Measurements from ENCODE around the gene ARHGAP26.
A peak's percentile ranks its signal among the peaks of the same experiment; 100 is the strongest.

The ARHGAP26 gene

DNA sequence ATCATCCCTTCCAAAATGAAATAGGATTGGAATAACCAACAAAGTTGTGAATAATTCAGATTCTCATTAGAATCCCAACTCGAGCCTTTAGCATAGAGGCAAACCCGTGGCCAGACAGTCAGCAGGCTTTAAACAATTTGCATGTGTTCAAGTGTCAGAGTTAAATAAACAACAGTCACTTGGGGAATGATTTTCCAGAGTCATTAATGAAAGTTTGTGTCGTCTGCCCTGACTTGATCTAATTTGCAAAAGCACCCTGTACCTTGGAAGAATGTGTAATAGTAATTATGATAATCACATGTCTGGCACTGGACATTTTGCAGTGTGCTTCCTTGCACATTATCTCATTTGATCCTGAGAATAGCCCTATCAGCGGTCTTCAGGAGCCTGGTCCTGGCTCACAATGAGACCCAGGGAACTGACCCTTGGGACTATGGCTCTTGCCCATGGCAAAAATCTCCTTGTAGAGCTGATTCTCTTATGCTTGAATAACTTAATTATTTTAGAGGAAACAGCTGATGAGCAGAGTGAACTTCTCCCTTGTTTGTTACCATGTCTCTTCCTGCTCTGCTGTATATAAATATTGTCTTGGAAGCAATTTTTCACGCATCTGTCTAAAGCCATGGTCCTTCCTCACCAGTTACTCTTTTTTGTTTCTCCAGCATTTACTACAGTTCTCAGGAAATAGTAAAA is 360.6 kb downstream of the ARHGAP26 start:
- no peak for DNase-seq

DNA sequence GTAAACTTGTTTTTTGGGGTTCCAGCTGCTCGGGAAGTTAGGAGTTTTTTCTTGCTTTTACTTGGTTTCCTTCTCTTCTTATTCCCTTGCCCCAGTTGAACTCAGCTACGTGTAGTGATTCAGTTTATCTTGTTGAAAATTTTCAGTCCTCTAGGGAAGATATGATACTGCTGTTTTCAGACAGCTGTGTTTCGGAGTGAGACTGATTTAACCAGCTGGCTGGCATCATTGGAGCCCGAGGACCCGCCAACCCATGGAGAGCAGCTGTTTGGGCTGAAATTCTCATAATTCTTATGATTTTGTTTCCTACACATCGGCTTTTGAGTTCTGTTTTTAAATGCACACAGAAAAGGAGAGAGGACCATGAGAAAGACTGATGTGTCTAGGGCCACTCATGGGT is 361.8 kb downstream of the ARHGAP26 start:
- DNase-seq, result no peak

GRCh38 chr5:143132739-143133138 is 362.6 kb downstream of the ARHGAP26 start:
- DNase-seq, result no peak

GRCh38 chr5:143133721-143134120 is 363.5 kb downstream of the ARHGAP26 start:
- peak; percentile 50 for DNase-seq

GRCh38 chr5:143134269-143134668 is 364.1 kb downstream of the ARHGAP26 start:
- DNase-seq, result no peak

DNA sequence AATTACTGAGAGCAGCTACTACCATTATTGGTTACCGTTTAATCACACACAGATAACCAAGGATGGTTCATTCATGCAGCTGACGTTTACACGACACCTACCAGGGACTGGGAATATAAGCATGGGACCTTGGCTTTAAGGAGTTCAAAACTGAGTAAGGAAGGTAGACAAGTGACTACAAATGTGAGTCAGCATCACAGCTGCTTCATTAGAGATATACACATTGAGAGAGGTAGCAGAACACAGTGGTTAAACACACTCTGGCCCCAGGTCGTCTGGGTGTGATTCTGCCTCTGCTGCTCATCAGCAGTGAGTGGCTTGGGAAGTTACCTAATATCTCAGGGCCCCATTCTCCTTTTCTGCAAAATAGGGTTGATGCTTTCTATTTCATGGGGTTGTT is 364.7 kb downstream of the ARHGAP26 start:
- no peak for DNase-seq

DNA sequence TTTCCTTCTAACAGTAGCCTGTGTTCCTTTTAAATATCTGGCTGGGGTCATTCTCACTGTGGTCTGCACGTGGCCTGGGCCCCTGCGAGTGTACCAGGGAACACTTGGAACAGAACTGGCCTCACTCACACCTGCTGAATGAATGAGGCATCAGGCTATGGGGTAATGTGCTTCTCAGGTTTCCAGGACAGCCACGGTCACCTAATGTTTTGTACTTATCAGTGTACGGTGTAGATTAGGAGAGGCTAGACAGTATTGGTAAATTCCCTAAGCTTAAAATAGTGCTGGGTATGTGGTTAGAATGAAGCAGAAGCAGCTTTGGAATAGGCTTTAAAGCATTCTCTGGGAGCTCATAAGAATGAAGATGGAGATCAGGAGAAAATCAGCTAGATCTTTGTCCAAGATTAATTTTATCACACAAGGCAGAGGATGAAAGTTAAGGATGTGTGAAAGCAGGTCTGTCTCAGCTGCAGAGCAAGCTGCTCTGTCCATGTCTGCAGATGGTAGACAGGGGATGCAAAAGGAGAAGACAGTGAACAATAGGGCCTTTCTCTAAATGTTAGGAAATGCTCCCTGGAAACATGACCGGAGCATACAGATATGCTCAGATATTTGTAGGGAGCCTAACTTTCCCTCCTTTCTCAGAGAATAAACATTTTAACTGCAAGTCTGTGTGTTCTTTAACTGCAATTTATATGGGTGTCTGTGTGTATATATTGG is 365.8 kb downstream of the ARHGAP26 start:
- peak; percentile 24 for DNase-seq

- DNase-seq, result no peak
Observed at GRCh38 chr5:143138839-143139238, 368.7 kb downstream of the ARHGAP26 start.

- DNase-seq, result no peak
Observed at GRCh38 chr5:143139585-143139984, 369.4 kb downstream of the ARHGAP26 start.

DNA sequence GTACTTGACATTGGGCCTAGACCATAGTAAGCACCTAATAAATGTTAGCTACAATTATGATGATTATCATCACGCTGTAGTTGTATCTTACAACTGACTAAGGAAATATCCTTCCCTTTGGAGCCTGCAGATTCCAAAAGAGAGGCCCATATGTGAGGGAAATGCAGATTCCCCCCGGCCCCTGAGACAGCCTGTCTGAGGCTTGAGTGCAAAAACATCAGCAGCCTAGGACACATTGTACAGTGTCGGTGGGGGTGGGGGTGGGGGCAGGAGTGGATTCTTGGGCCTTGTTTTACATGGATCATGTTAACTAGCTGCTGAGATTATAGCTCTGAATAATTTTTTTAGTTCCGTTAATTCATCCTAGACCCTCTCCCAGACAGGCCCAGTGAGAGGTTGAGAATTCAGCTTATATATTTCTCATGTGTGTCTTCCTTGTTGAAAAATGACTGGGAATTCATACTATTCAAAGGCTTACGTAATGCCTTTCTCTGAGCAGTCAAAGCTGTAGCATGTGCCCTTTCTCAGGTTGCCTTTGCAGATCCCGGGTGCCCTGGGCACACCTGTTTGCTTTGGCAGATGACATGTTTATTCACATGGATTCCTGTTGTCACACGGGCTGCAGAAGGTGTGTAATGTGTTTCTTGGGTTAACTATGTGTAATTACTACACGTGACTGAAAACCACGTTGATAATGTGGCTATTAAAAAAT is 370.5 kb downstream of the ARHGAP26 start:
- peak; percentile 57 for DNase-seq

DNA sequence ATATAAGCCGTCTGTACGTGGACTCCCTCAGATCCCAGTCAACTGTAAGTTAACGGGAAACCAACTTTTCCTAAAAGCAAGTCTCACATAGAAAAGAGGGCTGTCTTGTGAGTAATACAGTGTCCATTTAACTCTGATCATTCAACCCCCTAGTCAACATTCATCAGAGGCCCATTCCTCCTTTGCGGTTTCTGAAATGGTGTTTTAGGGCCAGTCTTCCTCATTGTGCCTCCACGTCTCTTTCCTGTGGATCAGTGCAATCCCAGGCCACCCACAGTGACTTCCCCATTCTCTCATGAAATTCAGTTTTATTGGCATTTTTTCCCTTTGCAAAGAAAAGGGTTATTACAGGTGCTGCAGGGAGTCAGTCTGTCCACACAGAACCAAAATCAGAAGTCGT is 371.5 kb downstream of the ARHGAP26 start:
- no peak for DNase-seq

DNA sequence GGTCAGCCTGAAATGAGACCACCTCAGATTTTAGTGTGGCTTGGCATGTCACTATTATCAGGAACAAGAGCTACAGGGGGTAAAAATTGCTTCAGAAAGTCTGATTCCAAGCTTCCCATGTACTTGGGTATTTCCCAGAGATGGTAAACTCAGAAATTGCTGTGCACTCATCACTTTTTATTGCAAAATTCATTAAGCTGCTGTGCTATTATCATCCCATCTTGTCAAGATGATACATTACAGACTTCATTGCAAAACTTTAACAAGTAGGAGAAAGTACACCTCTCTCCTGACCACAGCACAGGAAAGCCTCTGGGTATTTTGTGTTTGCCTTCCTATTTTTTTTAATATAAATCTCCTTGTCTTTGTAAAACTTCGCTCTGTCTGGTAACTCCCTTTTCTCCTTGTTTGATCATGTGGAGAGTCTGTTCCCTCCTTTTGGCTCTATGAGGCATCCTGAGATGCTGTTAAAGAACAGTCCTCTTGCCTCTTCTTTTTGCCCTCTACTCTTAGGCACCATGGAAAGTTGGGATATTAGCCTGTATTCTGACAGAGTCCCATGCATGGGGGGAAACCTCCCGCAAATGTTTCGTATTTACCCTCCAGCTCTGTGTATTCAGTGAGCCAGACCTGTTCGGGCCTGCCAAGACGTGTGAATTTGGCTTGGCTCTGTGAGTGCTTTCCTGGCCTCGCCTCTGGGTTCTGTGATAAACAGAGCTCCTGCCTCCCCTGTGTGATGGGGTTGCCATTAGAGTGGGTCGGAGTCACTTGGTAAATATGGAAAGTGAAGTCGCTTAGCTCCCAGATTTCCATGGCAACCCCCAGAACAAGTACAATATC is 372.6 kb downstream of the ARHGAP26 start:
- peak; percentile 35 for DNase-seq

DNA sequence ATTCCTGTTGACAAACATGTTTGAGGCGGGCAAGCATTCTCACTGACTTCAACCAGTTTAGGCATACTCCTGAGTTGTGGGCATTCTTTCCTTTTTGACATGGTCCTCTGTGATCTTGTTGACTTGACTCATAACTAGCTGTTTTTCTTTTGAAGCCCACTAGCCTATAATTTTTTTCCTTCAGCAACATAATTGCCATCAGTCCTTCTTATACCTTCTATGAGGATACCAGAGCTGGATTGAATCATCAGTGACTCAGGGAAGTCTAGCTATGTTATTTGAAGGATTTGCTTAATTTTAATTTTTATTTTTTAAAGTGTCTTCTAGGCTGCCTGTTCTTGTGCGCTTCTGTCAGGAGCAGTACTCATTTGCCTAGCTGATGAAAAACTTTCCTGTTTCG is 373.8 kb downstream of the ARHGAP26 start:
- no peak for DNase-seq

DNA sequence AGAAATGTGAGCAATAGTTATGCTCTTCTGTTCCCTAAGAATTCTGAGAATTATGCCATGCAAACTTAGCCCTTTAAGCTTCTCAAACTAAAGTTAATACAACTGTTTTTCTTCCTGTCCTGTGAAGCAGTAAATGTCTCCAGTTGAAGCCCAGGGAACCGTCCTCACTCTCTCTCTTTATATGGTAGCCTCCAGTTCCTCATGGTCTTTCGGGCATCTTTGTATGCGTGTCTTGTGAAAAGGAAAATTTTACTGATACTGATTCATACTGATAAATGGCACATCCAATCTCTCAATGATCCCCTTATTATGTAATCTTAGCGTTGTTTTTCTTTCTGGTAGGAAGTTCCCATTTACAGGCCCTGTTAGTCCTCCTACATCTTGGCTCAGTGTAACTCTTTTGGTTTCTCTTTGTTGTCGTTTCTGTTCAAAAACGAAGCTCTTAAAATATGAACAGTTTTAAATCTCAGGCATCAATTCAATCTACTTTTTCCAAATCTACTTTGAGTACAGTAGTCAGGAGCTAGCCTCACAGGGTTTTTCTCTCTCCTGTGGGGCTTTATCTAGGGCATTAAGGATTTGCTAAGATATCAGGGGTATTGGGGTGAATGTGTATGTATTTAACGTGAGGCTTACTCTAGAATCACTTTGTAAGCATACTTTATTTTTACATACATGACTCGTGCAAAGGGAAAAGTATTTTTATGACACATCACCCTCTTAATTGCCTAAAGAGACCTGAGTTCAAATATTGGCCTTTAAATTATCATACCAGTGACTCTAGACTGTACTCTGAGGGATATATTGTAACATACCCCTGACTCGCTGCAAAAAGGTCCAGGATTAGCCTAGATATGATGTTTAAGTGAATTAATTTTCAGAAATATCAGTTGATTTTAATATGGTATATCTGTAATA is 375.3 kb downstream of the ARHGAP26 start:
- no peak for DNase-seq

- DNase-seq, result no peak
Observed at GRCh38 chr5:143146161-143146560, 376.0 kb downstream of the ARHGAP26 start.

DNA sequence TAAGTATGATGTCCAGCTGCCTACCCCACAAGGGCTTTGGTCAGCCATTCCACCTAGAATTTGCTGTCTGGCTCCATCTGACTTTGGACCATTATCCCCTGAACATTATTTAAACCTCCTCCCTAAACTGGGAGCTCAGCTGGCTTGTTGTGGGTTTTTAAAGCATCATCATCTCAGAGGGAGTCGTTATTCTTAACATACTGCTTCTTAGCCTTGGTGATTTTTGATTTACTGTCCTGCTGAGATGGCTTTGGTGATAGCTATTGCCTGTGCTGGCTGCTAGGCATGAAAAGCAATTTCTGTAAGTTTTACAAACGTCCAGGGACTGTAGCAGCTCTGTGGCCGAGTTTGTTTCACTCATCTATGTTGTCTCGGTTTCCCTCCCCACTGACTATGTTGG is 377.2 kb downstream of the ARHGAP26 start:
- no peak for DNase-seq

DNA sequence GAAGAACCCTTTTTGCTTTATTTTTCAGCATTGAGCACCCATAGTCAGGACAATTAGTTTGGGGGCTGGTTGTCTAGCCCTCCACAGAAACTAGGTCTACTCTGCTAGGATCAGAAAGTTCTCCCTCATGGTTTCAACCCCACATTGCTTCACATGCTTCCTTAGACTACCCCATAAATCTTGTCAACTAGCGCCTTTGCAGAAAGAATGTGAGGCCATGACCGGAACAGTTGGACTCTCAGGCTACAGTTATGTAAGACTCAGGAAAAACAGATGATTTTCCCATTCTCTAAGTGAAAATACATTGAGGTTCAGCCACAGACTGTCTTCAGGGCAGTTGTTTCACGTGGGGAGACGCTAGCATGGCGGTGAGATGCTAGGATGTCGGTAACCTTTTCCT is 377.7 kb downstream of the ARHGAP26 start:
- no peak for DNase-seq

- no peak for DNase-seq
Observed at GRCh38 chr5:143148771-143149170, 378.6 kb downstream of the ARHGAP26 start.

DNA sequence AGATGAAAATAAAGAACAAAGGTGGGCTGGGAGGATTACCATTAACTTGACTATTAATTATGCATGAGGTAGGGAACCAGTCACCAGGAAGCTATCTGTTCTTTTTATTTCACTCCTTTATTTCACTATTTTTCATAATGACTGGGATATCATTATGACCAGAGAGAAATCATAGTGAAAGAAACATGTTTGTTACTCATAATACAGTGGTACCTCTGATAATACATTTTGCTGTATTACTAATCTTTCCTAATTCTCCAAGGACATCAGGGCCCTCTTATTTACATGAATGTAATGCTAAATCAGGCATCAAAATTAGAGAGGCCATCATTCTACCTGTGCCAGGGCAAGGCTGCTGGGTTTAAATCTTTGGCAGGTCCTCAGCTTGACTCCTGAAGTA is 379.6 kb downstream of the ARHGAP26 start:
- no peak for DNase-seq

DNA sequence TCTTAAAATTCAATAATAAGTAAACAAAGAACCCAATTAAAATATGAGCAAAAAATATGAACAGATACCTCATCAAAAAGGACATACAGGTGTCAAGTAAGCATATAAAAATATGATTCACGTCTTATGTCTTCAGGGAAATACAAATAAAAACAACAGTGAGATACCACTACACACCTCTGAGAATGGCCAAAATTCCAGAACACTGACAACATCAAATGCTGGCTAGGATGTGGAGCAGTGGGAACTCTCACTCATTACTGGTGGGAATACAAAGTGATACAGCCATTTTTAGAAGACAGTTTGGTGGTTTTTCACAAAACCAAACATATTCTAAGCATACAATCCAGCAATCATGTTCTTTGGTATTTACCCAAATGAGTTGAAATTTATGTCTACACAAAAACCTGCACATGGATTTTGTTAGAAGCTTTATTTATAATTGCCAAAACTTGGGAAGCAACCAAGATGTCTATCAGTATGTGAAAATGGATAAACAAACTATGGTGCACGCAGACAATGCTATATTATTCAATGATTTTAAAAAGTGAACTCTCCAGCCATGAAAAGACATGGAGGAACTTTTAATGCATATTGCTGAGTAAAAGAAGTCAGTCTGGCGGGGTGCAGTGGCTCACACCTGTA is 381.0 kb downstream of the ARHGAP26 start:
- no peak for DNase-seq

DNA sequence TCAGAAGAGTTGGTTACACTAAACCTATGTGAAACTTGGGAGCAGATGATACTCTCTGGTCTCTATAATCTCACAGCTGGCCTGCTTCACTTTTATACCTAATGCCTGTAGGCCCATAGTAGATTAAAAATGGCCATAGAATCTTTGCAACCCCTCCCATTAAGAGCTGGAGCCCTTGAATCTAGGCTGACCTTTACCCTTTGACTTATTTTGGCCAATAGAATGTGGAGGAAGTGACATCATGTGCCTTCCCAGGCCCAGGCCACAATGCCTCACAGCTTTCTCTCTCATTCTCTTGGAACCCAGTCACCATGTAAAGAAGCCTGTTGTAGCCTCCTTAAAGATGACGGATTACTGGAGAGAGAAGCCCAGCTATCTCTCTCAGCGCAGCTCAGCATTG is 382.3 kb downstream of the ARHGAP26 start:
- DNase-seq, result no peak
